DMS153 treated with DMSO at 0.1 percent for 48 hours (cell line): ENCODE measurements around the gene MYO18A.

ENCODE experiments used
- DNase-seq: peaks from one replicate; lab custom pipeline; 2025; ENCODE audit not compliant: unreplicated experiment; lab: John Stamatoyannopoulos, UW

Gene MYO18A

DNA sequence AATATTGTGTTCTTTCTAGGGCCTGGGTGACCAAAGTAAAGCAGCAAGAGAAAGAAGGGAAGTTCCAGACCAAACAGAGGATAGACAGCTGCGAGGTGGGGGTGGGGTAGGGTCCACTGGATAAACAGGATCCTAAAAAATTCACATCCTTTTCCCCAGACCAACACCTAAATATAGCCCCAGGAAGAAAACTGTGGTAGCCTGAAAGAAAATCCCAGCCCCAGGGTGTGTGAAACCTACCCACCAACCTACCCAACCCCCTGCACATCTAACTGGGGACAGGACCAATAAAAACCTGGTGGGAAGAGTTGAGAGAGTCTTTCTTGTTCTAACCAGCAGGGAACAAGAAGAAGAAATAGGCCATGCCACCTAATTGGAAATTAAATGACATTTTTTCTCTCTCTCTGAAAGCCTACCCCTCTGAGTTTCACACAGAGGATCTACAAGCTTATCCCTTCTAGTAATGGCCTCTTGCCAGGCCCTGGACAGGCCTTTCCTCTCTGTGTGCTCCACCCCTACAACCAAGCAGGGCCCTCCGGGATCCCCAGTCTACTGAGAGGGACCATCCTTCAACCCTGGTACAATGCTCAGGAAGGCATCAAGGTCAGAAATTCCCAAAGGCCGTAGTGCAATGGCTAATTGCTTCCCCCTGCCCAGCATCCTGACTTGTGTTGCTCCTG is 12.0 kb downstream of the MYO18A start:
- DNase-seq = no peak

DNA sequence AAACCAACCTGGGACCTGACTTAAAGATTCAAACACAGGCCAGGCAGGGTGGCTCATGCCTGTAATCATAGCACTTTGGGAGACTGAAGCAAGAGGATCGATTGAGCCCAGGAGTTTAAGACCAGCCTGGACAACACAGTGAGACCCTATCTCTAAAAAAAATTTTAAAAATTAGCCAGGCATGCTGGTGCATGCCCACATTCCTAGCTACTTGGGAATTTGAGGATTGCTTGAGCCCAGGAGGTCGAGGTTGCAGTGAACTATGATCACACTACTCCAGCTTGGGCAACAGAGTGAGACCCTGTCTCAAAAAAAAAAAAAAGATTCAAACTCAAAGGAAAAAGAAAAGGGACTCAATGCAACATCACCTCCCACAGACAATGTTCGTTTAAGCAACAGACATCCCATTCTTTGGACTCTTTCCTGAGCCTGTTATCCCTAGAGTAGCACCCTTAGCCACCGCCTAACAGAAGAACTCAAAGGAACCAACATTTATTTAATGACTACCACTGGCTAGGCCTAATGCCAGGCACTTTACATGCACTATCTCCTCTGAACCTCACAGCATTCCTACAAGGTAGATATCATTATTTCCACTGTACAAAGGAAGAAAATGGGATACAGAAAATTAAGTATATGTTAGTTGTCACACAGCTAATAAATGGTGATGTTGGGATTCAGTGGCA is 12.7 kb downstream of the MYO18A start:
- DNase-seq = no peak

DNA sequence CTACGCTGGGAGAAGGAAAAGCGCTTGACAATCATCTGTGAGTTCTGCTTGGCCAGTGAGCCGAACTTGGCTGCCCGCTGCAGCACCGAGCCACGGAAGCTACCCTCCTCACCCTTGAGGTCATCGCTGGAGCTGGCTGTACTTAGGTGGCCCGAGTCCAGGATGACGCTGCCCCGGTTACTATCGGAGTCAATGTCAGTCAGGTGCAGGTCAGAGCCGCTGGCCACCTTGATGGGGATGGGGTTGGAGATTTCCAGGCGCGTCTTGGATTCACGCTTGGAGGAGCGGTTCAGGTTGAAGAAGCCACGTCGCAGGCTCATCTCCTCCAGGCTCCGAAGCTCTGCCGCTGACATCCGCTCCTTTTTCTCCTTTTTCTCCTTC is 13.7 kb downstream of the MYO18A start:
- DNase-seq = no peak

DNA sequence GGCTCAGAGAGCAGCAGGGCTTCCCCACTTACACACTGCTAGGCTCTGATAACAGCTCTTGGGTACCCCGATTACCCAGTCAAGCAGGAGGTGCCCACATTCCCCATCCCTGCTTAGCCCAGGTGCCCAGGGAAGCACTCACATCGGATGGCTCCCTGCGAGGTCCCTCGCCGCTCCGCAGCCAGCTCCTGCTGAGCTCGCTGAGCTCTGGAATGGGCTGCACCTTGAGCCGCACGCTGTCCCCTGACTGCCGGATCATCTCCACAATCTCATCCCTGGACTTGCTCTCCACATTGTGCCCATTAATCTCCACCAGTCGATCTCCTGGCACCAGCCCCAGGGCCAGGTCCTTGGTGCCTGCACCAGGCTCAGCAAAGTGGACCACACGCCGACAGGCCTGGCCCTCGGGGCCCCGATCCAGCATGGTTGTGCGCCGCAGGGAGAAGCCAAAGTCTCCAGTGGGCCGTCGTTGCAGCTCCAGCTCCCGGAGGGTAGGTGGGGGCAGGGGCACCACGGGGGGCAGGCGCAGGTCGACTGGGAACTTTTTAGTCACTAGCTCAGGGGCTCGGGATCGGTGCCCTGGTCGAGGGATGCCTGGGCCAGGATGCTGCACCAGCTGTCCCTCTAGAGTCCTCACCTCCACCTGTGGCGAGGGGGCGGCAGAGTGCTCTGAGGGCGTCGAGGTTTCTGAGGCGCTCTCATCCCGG is 14.2 kb downstream of the MYO18A start:
- no peak for DNase-seq

DNA sequence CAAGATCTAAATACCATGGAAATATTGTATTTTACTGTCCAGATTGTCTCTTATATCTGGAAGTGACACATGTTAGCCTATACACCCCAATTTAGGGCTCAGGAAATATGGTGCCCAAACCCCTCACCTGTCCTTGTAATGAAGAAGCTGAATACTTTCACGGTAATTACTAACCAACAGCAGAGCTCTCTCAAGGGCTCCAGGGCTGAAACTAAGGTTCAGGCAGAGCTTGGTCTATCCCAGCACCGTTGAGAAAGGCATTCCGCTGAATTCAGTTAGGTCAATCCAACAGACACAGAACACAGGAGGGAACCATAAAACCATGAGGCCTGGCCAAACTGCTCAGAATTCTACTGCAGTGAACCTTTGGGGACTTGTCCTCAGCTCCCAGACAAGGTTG is 14.9 kb downstream of the MYO18A start:
- DNase-seq = no peak

DNA sequence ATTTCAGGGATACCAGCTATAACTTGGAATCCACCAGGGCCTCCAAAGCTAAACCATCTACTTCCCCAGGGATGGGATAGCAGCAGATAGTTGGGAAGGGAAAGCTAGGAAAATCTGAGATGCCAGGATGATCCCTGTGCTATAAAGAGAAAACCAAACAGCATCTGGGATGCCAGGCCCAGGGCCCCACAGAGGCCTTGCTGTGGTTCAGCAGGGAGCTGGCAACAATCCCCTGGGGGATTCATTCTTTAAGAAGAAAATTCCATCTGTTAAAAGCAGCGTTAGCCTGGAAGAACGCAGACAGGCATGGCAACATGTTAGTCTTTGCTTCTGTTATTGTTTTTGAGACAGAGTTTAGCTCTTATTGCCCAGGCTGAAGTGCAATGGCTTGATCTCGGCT is 16.6 kb downstream of the MYO18A start:
- DNase-seq = no peak

DNA sequence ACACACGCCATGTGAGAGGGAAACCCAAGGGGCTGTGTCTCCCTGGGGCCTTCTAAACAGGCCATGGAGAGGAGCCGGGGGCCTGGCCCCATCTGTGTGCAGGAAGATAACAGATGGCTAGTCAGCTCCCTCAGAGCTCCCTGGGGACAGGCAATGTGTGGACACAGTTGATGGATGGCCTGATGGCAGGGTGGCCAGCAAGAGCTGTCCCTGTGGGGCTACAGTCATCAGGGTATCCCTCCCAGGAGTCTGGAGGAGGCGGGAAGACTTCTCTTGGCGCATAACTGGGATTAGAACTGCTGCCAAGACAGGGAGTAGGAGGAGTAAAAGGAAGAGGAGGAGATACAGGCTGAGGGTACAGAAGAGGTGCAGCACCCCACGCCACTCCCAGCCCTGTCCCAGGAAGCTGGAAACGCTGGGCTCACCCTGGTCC is 17.3 kb downstream of the MYO18A start:
- DNase-seq = no peak

DNA sequence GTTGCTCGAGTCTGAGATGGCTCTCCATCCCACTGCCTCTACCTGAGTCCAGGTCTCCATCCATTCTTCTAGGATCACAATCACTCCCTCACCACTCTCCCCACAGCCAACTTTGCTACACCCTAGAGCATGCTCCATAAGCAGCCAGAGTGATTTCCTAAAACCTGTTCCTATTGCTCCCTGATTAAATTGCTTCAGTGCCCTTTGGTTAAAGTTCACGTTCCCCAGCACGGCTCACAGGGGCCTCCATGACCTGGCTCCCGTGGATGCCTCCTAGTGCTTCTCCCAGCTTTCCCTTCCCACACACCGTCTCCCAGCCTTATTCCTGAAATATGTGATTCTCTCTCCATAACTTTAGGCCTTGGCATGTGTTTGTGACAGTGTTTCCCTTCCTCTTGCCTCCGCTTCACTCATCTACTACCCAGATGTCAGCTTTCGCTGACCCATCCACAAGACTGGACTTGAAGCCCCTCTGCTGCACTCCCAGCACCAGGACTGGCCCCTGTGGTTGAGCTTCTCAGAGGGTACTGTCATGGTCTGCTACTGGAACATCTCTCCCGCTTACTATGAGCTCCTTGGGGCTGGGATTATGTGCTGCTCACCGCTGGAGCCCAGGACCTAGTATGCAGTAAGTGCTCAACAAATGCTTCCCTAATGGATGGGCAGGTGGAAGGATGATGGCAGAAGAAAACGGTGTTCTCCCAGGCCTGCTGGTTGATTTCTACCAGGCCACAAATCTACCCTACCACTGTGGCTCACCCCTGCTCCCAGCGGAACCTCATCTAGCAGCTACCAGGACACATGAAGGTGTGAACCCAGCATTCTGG is 17.9 kb downstream of the MYO18A start:
- DNase-seq = no peak

DNA sequence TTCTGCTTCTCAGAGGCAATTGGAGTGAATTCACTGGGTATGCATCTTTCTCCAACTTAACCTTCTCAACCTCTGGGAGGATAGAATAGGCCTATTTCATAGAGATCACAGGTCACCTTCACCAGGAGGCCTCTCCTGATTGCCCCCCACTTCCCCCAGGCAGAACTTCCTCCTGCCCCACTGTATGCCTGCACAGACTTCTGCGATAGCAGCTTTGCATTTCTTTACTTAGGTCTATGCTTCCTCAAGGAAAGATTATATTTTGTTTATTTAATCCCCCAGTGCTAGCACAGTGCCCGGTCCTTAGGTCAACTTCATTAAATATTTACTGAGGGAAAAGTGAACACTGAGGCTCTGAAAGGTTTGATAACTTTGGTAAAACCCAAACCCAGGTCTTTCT is 19.9 kb downstream of the MYO18A start:
- no peak for DNase-seq

DNA sequence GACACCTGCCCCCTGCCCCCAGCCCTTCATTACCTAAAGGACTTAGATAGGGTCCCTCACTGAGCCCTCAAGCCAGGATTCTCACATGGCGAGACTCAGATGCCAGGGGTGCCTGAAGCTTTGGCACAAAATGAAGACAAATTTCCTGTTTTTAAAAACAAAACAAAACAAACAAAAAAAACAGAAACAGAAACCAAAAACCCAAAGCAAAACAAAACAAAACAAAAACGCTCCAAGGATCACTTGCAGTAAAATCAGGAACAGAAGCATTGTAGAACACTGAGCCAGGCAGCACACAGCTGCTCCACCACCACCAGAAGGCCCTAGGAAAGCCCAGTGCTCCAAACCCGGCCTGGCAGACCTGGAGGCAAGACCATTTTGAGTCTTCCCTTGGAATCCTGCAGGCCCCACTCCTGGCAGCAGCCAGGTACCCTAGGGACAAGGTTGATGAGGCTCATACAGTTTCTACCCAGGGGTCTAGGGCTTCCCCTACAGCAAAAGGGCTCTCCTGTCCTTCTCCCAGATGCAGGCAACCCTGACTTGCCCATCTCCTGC is 20.8 kb downstream of the MYO18A start:
- DNase-seq = no peak

DNA sequence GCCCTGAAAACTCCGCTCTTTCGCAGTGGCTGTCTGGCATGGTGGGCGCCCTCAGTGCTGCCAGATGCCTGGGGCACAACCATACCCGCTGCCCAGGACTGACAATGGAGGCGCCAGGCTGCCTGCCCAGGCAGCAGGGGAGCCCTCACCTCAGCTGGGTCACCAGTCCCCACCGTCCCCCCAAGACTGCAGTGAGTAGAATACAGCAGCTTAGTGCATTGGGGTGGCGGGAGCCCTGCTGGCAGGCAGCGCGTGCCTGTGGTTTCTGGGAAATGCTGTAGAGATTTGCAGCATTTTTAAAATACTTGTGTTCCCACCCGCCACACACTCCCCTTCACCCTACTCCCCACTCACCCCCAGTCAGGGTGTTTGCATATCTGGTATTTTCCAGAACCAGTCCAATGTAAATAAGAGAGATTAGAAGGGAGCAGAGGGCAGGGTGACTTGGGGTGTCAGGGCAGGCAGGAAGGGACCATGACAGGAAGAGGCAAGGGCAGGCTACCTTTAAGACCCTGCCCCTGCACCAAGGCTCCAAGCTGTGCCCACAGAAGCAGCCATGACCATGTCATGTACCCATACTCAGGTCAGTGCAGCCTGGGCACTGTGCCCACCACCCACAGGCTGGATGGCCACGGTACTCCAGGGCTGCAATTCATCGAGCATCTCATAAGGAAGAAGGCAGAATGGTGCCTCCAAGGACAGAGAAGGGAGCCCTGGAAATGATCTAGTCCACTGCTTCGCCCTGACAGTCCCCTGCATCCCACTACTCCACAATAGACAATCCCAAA is 21.5 kb downstream of the MYO18A start:
- no peak for DNase-seq

DNA sequence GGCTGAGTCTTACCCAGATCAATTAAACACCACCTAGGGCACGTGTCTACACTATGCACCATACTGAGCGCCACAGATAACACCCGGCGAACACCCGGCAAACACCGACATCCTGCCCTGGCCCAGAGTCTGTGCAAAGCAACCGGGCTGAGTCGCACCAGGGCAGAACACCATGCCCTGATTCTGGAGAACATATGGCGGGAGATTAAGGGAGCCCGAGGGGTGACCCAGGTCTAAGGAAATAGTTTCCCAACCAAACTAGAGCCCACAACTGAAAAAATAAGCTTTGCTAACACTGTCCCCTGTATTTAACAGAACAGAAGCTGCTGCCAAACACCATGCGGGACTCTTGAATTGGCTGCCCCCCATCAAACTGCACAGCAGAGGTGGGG is 22.1 kb downstream of the MYO18A start:
- DNase-seq = no peak

DNA sequence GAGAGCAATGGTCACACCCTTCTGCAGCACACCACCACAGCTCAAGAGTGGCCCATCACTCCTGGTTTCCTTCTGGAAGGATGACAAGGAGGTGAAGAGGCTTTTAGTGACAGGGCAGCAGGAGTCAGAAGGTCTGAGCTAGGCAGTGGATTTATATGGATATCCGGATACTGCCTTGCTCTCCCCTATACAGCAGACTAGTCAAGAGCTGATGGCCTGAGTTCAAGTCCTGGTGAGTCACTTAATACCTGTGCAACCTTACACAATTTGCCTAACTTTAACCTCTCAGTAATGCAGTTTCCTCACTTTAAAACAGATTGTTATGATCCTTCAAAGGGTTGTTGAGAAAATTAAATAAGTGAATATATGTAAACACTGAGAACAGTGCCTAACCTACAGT is 22.9 kb downstream of the MYO18A start:
- no peak for DNase-seq

DNA sequence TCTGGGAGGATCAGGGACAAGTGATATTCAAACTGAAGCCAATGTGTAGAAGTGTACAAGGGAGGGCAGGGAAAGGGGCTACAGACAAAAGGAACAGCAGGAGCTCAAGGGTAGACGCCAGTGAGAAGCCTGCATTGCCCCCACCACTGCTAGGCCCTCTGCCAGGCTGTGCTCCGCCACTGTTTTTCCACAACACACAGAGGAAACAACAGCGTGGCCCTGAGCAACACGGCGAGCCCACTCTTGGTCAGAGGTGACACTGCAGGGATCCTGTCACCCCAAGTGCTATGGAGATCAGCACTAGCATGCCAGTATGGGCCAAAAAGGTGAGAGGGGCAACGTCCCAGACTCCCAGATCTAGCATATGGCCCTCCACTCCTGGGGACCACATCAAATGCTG is 23.4 kb downstream of the MYO18A start:
- DNase-seq = no peak

DNA sequence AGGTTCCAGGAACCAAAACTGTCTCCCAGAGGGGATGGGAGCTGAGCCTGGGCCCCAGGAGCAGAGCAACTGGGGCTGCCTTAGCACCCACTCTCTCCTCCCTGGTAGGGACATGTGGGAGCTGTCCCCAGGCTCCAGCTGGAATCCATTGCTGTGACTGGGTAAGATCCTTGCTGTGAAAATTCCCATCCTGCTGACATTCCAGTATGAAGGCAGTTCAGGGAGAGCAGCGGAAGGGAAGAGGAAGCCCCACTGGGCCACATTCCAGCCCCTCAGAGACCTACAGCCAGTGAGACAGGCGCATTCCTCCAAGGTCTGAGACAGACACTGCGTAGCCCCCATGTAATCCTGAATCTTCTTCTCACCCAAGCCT is 24.2 kb downstream of the MYO18A start:
- no peak for DNase-seq

DNA sequence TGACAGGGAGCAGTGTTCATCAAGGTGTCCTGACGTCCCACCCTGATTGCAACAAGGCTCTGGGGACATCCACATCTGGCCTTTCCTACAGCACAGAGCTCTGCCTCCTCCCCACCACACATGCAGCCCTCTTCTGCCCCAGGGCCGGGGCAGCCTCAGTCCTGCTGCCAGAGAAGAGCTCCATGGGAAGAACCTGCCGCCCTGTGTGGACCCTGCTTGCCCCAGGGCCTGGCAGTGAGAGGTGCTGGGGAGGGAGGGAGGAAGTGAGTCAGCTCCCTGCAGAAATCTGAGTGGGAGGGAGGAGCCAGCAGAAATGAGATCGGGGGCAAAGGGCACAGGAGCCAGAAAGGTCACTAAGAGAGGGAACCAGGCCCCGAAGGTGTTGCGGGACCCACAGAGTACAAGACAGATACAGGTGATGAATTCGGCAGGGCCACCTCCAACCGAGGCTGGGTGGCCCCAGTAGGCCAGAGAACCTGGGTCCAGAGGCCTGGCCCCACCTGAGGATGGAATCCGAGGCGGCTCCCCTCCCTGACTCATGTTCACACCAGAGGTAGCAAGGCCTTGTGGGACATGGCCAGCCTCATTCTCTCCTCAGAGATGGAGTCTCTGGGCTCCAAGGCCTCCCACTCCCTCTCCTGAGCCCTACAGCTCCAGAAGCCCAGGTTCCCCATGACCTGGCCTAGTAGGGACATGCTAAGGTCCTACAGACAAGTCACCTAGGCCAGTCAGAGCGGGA is 24.8 kb downstream of the MYO18A start:
- DNase-seq = no peak

DNA sequence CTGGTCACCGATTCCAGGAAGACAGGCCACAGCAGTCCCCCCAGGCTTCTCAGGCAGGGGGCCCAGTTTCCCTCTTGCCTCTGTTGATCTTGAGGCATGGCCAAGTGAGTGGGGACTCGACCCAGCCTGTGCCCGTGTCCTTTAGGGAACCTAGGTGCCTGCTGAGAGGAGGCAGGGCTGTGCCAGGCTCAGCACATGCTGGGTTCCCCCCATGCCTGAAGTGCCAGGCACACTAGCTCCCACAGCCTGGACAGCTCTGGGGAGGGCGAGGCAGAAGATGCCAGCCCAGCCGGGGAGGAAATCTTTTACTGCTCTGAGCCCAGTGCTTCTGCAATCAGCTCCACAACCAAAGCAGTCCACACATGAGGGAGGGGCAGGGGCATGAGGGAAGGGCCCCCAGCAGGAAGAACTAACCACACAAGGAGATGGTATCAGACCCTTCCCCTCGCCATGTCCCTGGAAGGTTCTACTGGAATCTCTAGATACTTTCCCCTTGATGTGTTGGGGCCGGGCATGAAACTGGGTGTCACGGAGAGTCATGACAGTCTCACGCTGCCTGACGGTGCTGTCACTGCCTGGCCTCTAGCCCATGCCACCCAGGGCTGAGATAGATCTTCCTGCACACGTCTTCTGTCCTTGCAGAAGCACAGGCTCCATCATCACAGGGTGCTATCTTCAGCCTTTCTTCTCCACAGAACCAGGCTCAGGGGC is 25.5 kb downstream of the MYO18A start:
- DNase-seq = no peak

DNA sequence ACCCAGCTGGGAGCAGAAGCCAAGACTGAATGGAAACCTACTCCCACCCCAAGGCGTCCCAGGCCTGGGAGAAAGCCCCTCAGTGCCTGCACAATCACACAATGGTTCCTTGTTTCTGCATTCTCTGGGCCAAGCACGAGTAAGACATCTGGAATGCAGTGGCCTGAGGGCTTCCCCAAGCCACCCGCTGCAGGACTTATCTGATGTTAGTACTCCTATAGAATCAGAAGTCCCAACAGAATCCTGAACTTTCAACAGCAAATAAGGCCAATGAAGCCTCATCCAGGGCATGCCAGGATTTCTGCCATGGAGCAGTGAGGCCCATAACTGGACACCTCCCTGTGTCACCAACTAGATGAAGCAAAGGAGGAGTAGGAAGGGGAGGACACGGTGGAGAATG is 28.6 kb downstream of the MYO18A start:
- DNase-seq = no peak

DNA sequence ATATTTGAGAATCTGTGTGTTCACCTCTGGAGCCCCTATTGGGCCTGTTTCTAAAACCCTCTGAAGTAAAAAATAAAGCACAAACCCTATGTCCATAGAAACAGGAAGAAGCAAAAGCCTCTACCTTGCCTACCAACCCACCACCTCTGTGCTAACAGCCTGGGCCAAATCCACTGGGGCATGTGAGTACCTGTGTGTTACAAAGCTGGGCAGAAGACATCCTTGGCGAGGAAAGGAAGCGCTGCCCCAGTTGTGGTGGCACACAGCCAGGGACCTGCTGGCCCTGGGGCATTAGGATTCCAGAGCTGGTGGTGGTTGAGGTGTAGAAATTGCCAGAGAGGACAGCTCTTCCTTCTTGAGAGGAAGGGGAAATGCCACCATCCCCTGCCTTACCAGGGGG is 30.0 kb downstream of the MYO18A start:
- no peak for DNase-seq
